Activated B cell treated with CpG ODN at 0.5 μM for 24 hours (primary cell): ENCODE measurements around the gene IL36B. TPM values are rescaled to one million over a fixed set of nuclear protein-coding genes. Genes with fewer than 3 reads are reported as not detected.

ENCODE experiments used
- ATAC-seq: fragments of 200-7000 bp; cut with Tn5 transposase; one replicate; pipeline ENCODE4 v1.10.0; 2021; ENCODE audit warnings: low read depth, mild to moderate bottlenecking, moderate library complexity
- CTCF ChIA-PET: fragments of 350-600 bp; sonication (Branson Sonifier 250); formaldehyde crosslinking; loops from one replicate; lab custom pipeline; 2021; ENCODE audit warnings: antibody characterized with exemption; lab: Charles Lee
- POLR2A ChIA-PET: fragments of 350-600 bp; sonication (Branson Sonifier 250); formaldehyde crosslinking; loops from one replicate; lab custom pipeline; 2021; ENCODE audit warnings: antibody characterized with exemption; lab: Charles Lee
- DNase-seq: peaks from one replicate; pipeline ENCODE4 v3.0.0; 2022
- H3K27ac Mint-ChIP-seq: one replicate; pipeline ENCODE4 v1.8.0; 2020; ENCODE audit warnings: mixed read lengths
- H3K27me3 Mint-ChIP-seq: one replicate; pipeline ENCODE4 v1.8.0; 2021; ENCODE audit warnings: mixed read lengths
- H3K36me3 Mint-ChIP-seq: one replicate; pipeline ENCODE4 v1.8.0; 2021; ENCODE audit warnings: low read depth, mixed read lengths
- H3K4me1 Mint-ChIP-seq: one replicate; pipeline ENCODE4 v1.8.0; 2021; ENCODE audit warnings: mixed read lengths
- H3K4me3 Mint-ChIP-seq: one replicate; pipeline ENCODE4 v1.8.0; 2020; ENCODE audit warnings: mild to moderate bottlenecking, mixed read lengths
- H3K9me3 Mint-ChIP-seq: one replicate; pipeline ENCODE4 v1.8.0; 2020; ENCODE audit warnings: mixed read lengths
- CTCF ChIP-seq: fragments of 200-600 bp; IDR thresholded peaks from one replicate; pipeline ENCODE4 v1.8.0; 2022; ENCODE audit warnings: antibody characterized with exemption, mild to moderate bottlenecking
- intact Hi-C: fragments of 100-400 bp; cut with micrococcal nuclease; formaldehyde crosslinking; loops from one replicate; pipeline ENCODE4 v1.15.1; 2024
- total RNA-seq: library from RNA; stranded (reverse); gene quantifications from 2 replicates; pipeline ENCODE4 v1.2.3, GENCODE V29; 2022

IL36B gene
- total RNA-seq, 1 donor from 2014 or later, result not detected

- TF ChIP-seq CTCF, result no peak
- ChIA-PET POLR2A (no interaction called here), CTCF (no interaction called here)
- peaks cover 6% of the 10 kb centered on the region for H3K9me3 Mint-ChIP-seq
- no peak overlapping the region for H3K4me3 Mint-ChIP-seq
- peaks cover 45% of the 10 kb centered on the region for H3K27me3 Mint-ChIP-seq
- H3K27ac Mint-ChIP-seq, result no peak overlapping the region
- no peaks in the 10 kb centered on the region for H3K36me3 Mint-ChIP-seq
- H3K4me1 Mint-ChIP-seq, result peaks cover 4% of the 10 kb centered on the region
- no peak for DNase-seq
- intact Hi-C loops, result no loop called here
- no peak for ATAC-seq
These were observed 31.4 kb downstream of the IL36B start for GRCh38 chr2:113021312-113021711.

- Mint-ChIP-seq H3K9me3 (peaks cover 6% of the 10 kb centered on the region), H3K27ac (no peak overlapping the region), H3K27me3 (peaks cover 40% of the 10 kb centered on the region), H3K4me3 (no peak overlapping the region), H3K36me3 (no peaks in the 10 kb centered on the region), H3K4me1 (no peaks in the 10 kb centered on the region)
- TF ChIP-seq CTCF, result no peak
- ChIA-PET POLR2A (no interaction called here), CTCF (no interaction called here)
- DNase-seq, result no peak
- intact Hi-C loops, result no loop called here
- no peak for ATAC-seq
These were observed 34.2 kb downstream of the IL36B start for GRCh38 chr2:113018509-113018908.

- intact Hi-C loops, result no loop called here
- no peak overlapping the region for H3K27ac Mint-ChIP-seq
- TF ChIP-seq CTCF, result no peak
- ChIA-PET CTCF (no interaction called here), POLR2A (no interaction called here)
- ATAC-seq (no peak), DNase-seq (no peak)
- H3K27me3 Mint-ChIP-seq, result peaks cover 37% of the 10 kb centered on the region
- H3K4me3 Mint-ChIP-seq, result no peak overlapping the region
- peaks cover 6% of the 10 kb centered on the region for H3K9me3 Mint-ChIP-seq
- no peaks in the 10 kb centered on the region for H3K36me3 Mint-ChIP-seq
- no peaks in the 10 kb centered on the region for H3K4me1 Mint-ChIP-seq
These were observed 37.0 kb downstream of the IL36B start for GRCh38 chr2:113015655-113016054.

- no peak for ATAC-seq
- POLR2A ChIA-PET, result no interaction called here
- TF ChIP-seq CTCF, result no peak
- intact Hi-C loops, result no loop called here
- Mint-ChIP-seq H3K36me3 (no peaks in the 10 kb centered on the region), H3K27me3 (peaks cover 39% of the 10 kb centered on the region), H3K4me1 (no peaks in the 10 kb centered on the region), H3K9me3 (peaks cover 6% of the 10 kb centered on the region), H3K27ac (no peak overlapping the region), H3K4me3 (no peak overlapping the region)
- CTCF ChIA-PET, result no interaction called here
- no peak for DNase-seq
These were observed 37.6 kb downstream of the IL36B start for GRCh38 chr2:113015042-113015441.

GRCh38 chr2:113014067-113014466 lies 38.6 kb downstream of the IL36B start:
- CTCF ChIA-PET, result no interaction called here
- no peaks in the 10 kb centered on the region for H3K4me1 Mint-ChIP-seq
- no peak overlapping the region for H3K4me3 Mint-ChIP-seq
- intact Hi-C loops, result no loop called here
- H3K9me3 Mint-ChIP-seq, result peaks cover 6% of the 10 kb centered on the region
- no peaks in the 10 kb centered on the region for H3K36me3 Mint-ChIP-seq
- no peak for TF ChIP-seq CTCF
- ATAC-seq (no peak), DNase-seq (no peak)
- H3K27ac Mint-ChIP-seq, result no peak overlapping the region
- peaks cover 35% of the 10 kb centered on the region for H3K27me3 Mint-ChIP-seq
- POLR2A ChIA-PET, result no interaction called here
